IPS-NIHi7 (cell line): ENCODE data around the gene NRG3.
A peak's percentile ranks its signal among the peaks of the same experiment; 100 is the strongest.
"Not testable (repeated sequence)": the region's sequence is repeated elsewhere in the genome, so short reads cannot be mapped to it uniquely, and the experiment has no call there.

Experiments used
- DNase-seq: peaks from one replicate; pipeline ENCODE4 v3.0.0; 2012; ENCODE audit warnings: mixed read lengths; ENCODE audit errors: extremely low spot score

NRG3 gene

DNA sequence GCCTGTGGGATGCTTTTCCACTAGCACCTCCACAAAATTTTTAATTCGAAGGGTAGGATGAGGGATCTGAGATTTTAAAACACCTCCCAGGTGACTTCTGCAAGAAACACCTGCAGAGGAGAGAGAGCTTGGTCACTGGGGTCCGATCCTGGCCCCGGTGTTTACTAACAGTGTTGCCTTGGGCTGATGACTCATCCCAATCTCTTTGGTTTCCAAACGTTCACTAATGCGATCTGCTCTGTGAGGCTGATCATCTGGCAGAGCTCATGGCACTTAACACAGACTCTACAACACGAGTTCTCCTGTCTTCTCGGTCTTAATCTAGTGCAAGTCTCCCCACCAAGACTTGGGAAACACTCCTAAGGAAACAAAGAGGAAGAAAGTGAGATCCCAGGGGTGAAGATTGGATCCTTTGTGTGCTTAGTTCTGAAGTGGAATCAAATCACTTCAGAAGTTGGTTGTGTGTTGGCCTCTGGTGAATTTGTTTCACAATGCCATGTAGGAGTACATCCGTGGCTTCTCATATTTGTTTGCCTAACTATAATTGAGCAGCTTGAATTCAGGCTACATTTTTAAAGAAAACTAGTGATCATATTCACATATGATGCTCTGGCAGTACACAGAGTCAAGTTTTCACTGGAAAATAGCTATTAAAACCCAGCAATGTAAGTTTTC is 407.9 kb downstream of the NRG3 start:
- DNase-seq = peak; percentile 25

DNA sequence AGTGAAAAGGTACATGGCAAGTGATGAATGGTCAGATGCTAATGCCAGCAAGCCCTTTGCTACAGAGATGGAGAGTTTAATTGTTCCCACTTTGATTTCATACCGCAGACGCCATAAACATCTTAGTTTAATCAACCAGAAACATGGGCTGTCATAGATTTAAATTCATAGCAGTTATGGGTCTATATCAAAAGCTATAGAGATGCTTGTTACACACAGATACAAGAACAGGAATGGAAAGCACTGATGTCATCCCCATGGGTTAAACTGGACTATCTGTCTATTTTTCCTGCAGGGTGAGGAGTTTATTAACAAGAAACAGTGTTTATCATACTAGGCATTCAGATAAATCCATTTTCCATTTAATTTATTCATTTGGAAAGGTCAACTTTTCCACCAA is 409.2 kb downstream of the NRG3 start:
- no peak for DNase-seq

DNA sequence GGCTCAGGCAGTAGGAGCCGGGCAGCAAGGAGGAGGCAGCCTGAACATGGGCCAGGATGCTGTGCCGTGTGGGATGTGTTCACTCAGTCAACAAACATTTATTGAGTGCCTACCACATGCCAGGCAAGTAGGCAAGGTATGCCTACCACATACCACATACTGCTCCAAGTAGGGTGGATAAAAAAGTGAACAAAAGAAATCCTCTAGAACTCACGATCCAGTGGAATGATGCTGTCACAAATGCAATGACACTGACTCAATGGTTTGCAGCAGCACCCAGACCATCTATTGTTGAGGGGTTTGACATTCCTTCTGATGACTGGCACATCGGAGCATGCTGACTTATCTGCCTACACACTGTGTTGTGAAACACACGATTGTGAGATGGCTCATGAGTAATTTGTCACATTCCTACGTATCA is 413.5 kb downstream of the NRG3 start:
- DNase-seq = no peak

DNA sequence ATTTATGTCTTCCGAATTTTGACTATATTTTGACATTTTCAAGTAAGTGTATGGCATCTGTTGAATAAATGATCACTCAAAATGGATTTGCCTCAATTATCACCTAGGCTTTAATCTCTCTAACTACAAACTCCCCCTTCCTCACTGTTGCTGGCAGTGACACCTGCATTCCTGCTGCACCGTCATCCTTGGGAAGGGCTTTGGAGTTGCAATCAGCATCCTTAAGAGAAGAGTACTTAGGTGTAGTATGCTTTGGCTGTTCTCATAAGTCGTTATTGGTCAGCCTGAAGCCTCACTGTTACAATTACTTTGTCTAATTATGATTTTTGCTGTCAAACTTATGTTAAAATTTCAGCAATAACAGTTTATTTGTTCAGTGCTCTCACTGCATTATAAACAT is 415.0 kb downstream of the NRG3 start:
- DNase-seq = no peak

DNA sequence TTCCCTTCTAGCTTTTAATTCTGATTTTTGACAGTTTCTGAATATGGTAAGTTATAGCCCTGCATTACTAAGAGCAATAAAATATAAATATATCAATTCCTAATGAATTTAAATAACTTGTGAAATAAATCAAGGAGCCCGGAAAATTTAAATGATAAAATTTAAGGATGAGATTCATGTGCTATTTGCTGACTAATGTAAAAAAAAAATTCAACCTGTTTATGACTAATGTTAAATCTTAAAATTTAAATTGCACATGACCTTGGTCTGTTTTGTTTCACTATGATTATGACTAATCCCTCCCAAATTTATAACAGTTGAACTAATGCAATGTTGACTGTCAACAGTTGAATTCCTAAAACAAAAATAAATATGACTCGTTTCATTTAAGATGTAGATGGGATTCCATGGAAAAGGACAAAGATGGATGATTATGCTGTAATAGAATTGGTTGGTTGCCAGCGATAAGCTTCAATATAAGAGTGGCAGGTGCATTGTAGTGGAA is 419.9 kb downstream of the NRG3 start:
- DNase-seq = no peak

DNA sequence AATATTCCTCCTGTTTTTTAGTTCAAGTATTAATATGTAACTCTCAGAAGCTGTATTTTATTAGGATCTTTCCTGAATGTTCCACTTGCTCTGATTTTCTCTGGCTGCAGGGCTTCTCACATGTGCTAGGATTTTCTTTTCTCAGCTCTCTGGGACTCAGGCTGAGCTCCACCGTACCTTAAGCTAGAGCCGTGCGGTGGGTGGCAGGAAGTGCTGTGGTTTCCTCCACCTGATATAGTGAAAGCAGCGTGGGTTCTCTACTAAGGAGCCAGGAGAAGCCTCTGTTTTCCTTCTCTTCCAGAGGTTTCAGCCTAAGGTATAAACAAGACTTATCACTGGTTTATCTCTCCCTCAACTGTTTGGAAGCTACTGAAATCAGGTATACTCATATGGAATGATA is 433.6 kb downstream of the NRG3 start:
- DNase-seq = no peak

DNA sequence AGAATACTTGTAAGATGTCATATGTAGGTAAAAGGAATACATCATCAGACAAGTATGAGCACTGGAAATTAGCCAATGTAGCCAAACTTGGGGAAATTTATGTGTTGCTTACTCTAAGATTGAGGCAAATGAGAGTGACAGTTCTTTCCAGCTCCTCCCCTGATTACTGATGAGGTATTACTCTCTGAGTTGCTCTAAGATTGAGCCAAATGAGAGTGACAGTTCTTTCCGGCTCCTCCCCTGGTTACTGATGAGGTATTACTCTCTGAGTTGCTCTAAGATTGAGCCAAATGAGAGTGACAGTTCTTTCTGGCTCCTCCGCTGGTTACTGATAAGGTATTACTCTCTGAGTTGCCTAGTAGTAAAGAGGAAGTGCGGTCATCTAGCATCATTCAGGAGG is 435.8 kb downstream of the NRG3 start:
- DNase-seq = no peak

DNA sequence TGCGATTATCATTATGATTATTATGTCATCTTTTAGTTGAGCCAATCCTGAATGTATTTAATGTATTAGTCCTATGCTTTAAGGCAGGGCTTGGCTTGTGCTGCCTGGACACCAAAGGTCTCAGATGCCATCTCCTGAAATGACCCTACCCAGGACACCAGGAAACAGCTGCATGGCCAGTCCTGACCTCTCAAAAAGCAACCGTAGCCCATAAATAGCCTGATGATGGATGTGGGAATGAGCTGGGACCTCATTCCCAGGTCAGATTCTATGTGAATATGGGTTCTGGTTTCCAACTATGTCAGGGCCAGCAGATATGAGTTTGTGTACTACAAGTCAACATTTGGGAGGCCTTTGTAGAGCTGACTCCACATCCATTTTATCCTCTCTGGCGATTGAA is 438.4 kb downstream of the NRG3 start:
- no peak for DNase-seq

DNA sequence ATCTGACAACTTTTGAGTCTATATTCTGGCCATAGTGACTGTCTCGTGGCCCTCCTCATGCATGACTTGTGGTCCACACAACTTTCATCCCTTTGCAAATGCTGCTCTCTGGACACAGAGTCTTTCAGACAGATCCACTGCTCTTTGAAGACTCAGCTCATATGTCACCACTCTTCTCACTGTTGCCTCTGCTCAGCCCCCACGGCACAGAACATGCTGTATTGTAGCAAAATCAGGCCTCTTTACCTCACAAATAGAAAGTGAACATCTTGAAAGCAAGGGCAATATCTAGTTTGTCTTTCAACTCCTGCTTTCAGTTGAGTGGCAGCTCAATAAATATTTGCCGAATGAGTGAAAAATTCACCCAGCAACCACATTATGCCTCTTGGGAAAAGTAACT is 443.5 kb downstream of the NRG3 start:
- no peak for DNase-seq

DNA sequence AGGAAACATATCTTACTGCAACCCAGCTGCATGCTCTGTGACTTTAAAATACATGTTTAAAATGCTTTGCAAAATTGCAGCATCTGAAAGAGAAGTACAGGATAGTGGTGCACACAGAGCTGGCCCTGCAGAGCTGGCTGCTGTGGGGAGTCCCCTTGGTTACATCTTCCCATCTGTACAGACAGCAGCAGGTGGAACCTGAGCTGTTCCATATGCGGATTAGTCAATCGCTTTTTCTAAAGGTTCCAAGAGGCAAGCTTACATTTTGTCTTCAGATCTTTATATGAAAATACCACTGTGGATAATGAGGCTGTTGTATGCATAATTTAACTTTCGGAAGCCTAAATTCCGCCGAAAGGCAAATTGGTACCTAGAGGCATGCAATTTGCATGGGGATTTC is 444.1 kb downstream of the NRG3 start:
- DNase-seq = no peak

DNA sequence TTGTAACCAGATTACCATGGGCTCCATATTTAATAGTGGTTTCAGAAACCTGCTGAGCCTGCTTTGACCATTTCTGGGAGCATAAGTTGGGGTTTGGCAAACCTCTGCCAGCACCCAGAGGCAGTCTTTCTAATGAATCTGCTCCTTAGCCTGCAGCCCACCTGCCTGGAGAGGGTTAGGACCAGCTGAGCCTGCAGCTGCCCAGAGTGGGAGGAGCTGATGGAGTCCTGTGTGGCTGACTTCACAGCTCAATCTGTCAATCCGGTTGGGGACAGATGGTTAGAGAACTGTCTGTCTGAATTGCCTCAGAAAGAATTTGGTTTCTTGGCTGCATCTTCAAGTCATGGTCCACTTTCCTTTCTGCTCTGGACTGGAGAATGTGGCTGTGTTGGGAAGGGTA is 444.6 kb downstream of the NRG3 start:
- peak; percentile 20 for DNase-seq

DNA sequence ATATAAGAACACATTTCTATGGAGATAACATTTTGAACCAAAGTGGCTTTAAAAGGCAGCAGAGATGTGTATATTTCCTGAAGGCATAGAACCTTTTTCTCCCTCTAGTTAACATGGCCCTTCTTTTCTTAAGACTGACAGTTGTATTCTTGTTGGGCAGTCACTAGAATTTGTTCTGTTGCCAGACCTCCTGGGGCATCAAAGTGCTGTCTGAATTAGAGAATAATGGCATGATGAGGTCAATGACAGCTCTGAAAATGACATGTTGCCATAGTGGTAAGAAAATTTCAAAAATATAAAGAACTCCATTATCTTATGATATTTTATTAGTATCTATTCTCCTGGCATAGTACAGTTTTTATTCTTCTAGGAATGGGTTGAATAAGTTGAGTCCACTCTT is 446.7 kb downstream of the NRG3 start:
- no peak for DNase-seq

DNA sequence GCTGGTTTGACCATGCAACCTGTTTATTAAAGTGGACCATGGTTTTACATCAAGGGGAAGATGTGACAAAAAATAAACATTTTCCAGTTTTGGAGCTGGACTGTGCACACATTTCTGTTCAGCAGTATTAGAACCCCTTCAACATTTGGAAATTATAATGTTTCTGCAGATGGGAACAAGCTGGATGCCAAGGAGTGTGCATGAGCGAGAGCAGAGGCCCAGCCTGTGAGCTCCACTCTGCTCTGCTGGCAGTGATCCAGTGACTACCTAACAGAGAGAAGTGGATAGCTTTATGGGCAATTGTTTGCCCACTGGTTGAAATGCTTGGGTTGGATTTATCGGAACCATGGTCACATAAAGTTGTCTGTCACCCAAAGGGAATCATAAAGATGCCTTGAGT is 456.7 kb downstream of the NRG3 start:
- DNase-seq = no peak

DNA sequence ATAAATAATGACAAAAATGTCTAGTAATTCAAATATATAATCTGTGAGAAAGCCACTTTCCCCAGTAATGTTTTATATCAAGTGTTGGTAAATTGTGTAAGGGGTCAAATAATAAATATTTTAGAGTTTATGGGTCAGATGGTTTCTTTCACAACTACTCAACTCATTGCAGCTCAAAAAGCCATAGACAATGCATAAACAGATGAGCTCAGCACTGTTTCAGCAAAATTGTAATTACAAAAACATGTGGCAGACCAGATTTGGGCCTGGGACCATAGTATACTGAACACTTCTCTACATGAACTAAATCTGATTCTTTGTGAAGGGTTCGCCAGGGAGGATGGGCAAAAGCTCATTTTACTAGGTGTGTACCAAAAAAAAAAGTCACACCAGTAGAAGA is 460.8 kb downstream of the NRG3 start:
- no peak for DNase-seq

DNA sequence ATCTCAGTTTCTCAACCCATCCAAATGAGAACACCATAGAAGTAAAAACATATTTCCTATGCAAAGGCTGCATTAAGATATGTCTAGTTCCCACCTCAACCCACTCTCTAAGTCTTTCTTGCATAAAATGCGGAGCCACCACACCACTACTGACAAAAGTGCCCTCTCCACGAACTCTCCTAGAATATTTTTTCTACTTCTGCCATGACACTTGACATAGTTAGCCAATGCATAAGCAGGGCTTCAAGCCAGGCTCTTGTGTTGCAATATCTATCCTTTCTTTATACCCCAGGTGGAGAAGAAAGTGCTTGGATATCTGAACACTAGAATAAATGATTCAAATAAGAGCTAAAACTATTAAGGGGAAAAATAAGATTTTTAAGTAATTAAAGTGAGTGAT is 465.2 kb downstream of the NRG3 start:
- no peak for DNase-seq

DNA sequence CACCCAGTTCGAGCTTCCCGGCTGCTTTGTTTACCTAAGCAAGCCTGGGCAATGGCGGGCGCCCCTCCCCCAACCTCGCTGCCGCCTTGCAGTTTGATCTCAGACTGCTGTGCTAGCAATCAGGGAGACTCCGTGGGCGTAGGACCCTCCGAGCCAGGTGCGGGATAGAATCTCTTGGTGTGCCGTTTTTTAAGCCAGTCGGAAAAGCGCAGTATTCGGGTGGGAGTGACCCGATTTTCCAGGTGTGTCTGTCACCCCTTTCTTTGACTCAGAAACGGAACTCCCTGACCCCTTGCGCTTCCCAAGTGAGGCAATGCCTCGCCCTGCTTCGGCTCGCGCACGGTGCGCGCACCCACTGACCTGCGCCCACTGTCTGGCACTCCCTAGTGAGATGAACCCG is 474.6 kb downstream of the NRG3 start:
- DNase-seq = not testable (repeated sequence)

DNA sequence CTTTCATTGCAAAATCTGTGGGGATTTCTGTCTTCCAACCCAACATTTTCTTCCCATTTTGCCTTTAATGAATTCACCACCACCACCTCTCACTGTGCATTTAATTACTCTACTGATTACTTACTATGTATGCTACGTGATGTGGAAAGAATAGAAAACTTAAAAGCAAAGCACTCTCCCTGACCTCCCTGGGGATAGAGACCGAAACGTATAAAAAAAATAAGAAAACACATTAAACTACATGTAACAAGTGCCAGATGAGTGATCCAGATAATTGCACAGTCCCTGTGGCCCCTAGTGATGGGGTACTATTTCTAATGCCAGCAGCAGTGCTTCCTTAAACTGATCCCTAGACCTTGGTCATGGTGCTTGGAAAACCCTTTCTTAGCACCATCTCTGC is 478.4 kb downstream of the NRG3 start:
- DNase-seq = no peak

DNA sequence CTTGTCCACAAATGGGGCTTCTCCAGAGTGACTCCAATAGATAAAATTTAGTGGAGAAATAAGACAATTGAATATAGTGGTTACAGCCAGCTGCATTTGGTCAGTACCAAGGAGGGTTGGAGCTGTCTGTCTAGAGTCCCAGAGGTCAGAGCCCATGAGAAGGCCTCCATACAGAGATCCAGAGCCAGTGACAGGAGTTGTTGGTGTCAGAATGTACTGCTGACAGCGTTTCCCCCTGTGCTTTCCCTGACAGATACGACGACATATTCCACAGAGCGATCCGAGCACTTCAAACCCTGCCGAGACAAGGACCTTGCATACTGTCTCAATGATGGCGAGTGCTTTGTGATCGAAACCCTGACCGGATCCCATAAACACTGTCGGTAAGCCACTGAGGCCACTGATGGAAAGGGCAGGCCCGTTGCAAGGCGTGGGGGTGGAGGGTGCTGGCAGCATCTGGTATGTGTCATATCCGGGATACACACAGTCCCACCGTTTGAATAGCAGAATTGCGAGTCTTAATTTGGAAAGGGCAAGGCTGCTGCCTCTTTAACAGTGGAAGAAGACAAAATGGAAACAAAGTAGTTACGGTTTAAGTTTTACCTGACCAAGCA is 483.6 kb downstream of the NRG3 start:
- DNase-seq = no peak

DNA sequence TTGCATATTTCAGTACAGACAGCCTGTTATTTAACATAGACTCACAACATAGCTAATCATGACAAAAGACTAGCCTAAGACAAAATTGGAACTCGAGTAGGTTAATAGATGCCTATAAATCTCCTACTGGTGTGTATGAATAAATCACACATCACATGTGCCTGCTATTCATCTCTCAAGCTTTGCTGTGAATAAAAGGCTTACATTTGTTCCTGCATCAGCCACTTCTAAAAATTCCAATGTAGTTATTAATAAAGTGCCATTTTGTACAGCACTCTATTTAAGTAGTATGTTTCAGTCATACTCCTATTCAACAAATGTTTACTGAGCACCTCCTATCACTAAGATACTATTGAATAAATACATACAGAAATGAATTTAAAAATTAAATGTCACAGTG is 486.3 kb downstream of the NRG3 start:
- DNase-seq = no peak

DNA sequence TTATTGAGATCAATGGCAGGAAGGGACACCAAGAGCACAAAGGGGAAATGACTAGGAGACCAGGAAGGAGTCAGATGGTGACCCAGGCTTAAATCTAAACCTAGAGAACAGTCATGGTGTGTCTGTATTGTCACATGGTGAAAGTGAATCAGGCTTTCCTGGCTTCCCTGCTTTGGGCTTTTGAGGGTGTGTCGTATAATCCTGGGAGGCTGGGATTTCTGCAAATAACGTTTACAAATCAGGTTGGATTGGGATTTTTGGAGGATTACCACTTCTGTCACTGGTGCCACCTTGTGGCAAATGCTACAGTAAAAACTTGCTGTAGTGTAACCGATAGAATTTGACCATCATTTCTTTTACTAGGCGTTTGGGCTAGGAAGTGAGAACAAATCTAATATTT is 502.6 kb downstream of the NRG3 start:
- peak; percentile 43 for DNase-seq

DNA sequence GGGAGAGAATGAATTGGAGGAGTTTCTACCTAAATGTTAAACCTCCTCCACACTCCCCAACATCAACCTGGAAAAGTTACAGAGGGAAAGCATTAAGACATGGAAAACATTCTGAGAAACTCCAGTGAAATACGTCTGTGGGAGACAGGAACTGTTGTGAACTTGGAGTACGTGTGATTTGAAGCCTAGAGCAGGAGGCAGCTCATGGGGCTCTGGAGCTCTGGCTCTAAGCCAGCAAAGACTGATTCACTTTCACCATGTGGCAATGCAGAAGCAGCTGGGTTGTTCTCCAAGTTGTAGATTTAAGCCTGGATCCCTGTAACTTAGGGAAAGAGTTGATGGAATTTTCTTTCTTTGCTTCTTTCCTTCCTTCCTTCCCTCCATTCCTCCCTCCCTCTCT is 503.2 kb downstream of the NRG3 start:
- DNase-seq = no peak

DNA sequence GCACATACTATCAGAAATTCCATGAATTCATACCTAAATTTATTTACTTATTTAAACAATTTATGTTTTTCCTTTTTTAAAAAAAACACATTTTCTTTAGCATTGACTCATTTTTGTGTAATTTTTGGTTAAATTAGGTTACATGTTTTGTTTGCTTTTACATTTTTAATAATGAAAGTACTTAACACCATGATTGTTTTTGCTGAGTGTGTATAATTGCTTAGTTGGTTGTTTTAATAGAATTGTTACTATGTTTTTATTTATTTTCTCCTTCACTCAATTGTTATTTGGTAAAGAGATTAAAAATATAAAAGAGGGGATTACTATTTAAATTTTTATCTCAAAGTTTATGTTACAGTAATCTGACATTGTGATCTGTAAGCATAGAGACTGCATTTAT is 508.4 kb downstream of the NRG3 start:
- no peak for DNase-seq

DNA sequence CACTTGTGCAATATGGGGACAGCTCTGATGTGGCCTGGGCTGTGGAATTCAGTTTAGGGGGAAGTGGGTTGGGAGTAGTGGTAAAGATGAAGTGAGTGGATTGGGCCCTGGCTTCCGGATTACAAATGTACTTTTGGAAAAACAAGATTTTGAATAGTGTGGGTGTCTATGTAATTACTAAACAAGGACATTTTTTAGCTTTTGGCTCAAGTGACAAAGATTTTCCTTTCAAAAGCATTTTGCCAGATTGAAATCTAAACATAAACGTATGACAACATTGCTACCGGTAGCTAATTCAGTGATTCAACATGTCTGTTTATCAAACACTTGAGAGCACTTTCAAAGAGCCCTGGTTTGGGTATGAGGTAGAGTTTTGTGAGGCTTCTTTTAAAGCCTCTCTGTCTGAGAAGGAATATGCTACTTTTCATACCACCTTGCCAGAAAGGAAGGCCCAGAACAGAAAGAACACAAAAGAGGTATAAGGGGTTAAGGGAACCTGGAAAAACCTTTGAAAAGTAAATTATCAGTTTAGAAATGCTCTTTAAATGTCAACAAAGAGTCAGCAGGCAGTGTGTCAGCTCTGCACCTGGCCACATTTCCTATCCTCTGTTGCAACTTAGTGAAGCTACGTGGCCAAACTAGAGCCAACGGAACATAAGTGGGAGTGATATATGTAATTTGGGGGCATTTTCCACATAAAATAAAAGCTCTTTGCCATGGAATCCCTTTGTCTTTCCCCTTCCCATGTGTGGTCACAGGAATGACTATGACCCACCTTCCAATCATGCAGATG is 516.1 kb downstream of the NRG3 start:
- no peak for DNase-seq
